Measurements from ENCODE around the gene SQSTM1.
"Not testable (repeated sequence)": the region's sequence is repeated elsewhere in the genome, so short reads cannot be mapped to it uniquely, and the experiment has no call there.

Gene SQSTM1

GRCh38 chr5:179858586-179859427 lies 38.1 kb downstream of the SQSTM1 start, which contains the start of gene MRNIP:
TSS of gene MRNIP (minus strand) at chr5:179858817. CDS start at chr5:179858796, 21 bp downstream.
- peak; percentile 94 for DNase-seq (ENCODE audit: low spot score)

- DNase-seq (ENCODE audit: low spot score): no peak
Measured at GRCh38 chr5:179860301-179860700, 39.6 kb downstream of the SQSTM1 start.

- DNase-seq (ENCODE audit: low spot score): no peak
Measured at GRCh38 chr5:179862296-179862695, 41.6 kb downstream of the SQSTM1 start.

GRCh38 chr5:179862891-179863290 lies 42.2 kb downstream of the SQSTM1 start:
- no peak for DNase-seq (ENCODE audit: low spot score)

GRCh38 chr5:179863449-179864085 lies 42.9 kb downstream of the SQSTM1 start:
- no peak for DNase-seq (ENCODE audit: low spot score)

- DNase-seq (ENCODE audit: low spot score): no peak
Measured at GRCh38 chr5:179864686-179865085, 44.0 kb downstream of the SQSTM1 start.

- peak; percentile 77 for DNase-seq (ENCODE audit: low spot score)
Measured at GRCh38 chr5:179865491-179866240, 45.0 kb downstream of the SQSTM1 start.

- no peak for DNase-seq (ENCODE audit: low spot score)
Measured at GRCh38 chr5:179866241-179867078, 45.8 kb downstream of the SQSTM1 start.

- no peak for DNase-seq (ENCODE audit: low spot score)
Measured at GRCh38 chr5:179867079-179867465, 46.4 kb downstream of the SQSTM1 start.

- no peak for DNase-seq (ENCODE audit: low spot score)
Measured at GRCh38 chr5:179867476-179867875, 46.8 kb downstream of the SQSTM1 start.

- DNase-seq (ENCODE audit: low spot score): no peak
Measured at GRCh38 chr5:179868541-179868940, 47.8 kb downstream of the SQSTM1 start.

GRCh38 chr5:179869101-179869500 lies 48.4 kb downstream of the SQSTM1 start:
- no peak for DNase-seq (ENCODE audit: low spot score)

- no peak for DNase-seq (ENCODE audit: low spot score)
Measured at GRCh38 chr5:179869641-179870402, 49.1 kb downstream of the SQSTM1 start.

- DNase-seq (ENCODE audit: low spot score): peak; percentile 55
Measured at GRCh38 chr5:179870403-179870903, 49.7 kb downstream of the SQSTM1 start.

- DNase-seq (ENCODE audit: low spot score): no peak
Measured at GRCh38 chr5:179870952-179871351, 50.2 kb downstream of the SQSTM1 start.

GRCh38 chr5:179871533-179871932 lies 50.8 kb downstream of the SQSTM1 start:
- DNase-seq (ENCODE audit: low spot score): not testable (repeated sequence)

- DNase-seq (ENCODE audit: low spot score): no peak
Measured at GRCh38 chr5:179872055-179872827, 51.5 kb downstream of the SQSTM1 start.

- no peak for DNase-seq (ENCODE audit: low spot score)
Measured at GRCh38 chr5:179872828-179873575, 52.3 kb downstream of the SQSTM1 start.

GRCh38 chr5:179873588-179874110 lies 52.9 kb downstream of the SQSTM1 start:
- DNase-seq (ENCODE audit: low spot score): no peak

All from pons (tissue), 1 donor.